GM18505 (cell line): ENCODE results near the gene PSMB9.

Experiments
- ATAC-seq: cut with Tn5 transposase; IDR thresholded peaks from one replicate; pipeline ENCODE4 v1.9.1; 2021; ENCODE audit not compliant: unreplicated experiment
- POLR2A ChIP-seq: IDR thresholded peaks from 4 replicates; pipeline ENCODE4 v1.6.1; 2011; ENCODE audit warnings: borderline replicate concordance; ENCODE audit not compliant: insufficient read depth, insufficient read length; ENCODE audit errors: extremely low read depth

PSMB9 gene

DNA sequence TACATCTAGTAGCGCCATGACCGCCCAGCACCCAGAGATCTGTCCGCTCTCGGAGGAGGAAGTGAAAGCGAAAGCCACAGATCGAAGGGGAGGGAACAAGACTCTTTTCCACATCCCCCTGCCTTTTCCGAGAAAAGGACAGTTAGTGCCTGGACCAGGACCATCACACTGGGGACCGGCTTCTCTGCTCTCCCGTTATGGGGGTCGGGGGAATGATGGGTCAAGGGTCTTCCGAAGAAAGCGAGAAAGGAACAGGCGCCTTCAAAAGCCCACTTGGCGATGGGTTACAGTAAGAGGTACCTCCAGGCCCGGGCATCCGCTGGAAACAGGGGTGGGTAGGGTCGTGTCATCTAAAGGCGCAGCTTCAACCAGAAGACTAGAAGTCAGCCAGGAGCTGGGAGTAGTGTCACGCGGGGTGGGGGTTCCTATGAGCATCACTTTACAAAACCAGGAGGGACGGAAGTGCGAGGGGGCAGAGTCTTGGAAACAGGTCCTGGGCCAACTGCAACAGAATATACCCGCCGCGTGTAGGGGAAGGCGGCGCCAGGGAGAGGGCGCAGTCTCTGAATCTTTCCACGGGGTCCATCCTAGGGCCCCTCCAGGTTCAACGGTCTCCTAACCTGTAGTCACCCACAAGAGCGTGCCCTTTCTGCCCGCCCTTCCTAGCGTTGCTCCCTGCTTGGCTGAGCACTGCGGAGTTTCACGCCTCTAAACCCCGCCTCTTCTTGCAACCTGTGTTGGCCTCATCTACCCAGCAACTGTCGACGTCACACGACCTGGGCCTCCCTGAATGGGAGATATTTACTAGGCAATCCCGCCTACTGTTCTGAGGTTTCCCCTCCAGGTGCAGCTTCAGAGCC is 9.8 kb upstream of the PSMB9 start, which contains the start of gene PSMB8:
Gene PSMB8 (minus strand): TSS at position 69 of the 860 bp plus-strand sequence. CDS start 51 bp downstream, at position 18.
- peak; percentile 96 for TF ChIP-seq POLR2A
- peak; percentile 66 for ATAC-seq

DNA sequence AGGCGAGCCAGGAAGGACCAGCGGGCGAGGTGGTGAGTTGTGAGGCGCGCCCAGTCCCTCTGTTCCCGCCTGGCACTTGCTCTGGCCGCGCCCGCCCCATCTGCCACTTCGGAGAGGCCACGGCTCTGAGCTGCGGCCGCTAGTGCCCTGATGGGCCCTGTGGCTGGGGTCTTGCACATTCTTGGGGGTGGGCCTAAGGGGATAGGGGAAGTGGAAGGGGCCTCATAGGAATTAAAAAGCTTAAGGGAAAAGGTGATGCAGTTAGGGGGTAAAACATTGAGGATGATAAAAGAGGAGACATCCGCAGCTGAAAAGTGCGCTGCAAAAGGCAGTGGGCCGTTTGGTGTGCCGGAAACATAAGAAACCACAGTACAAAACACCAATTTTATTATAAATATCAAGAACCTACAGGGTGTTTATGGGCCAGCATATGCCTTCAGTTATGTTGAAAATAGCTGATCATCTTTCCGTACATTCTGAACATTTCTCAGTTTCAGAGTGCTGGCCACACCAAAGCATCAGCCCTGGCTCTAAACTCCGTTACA is 9.1 kb upstream of the PSMB9 start:
- peak; percentile 84 for TF ChIP-seq POLR2A
- no peak for ATAC-seq

DNA sequence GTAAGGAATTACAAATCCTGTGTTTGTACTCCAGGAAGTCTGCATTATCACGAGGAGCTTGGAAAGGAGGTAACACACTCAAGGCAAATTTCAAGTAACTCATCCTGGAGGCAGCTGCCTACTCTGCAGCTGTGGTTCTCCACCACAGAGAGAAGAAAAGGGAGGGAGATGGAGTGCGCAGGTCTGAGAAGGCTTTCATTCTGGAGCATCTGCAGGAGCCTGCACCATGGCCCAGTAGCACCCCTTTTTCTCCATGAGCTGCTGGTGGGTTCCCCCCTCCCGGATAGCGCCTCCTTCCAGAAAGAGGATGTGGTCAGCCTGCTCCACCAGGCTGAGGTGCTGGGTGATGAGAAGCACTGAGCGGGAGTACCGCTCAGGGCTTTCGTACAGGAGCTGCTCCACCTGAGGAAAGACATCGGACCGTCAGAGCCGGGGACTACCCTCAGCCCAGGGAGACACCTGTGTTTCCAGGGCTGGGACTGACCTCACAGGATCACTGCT is 8.6 kb upstream of the PSMB9 start:
- peak; percentile 76 for TF ChIP-seq POLR2A
- no peak for ATAC-seq

DNA sequence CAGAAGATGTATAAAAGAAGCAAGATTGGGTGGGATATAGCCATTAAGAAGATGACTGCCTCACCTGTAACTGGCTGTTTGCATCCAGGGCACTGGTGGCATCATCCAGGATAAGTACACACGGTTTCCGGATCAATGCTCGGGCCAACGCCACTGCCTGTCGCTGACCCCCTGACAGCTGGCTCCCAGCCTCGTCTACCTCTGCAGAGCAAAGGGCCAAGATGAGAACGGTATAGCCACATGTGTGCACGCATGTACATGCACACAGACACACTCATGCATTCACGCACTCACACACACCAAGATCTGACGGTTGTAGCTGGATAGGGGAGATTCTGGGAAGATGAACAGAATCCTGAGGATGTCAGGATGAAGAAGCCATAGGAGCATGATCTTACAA is 7.0 kb upstream of the PSMB9 start:
- ATAC-seq, result no peak
- no peak for TF ChIP-seq POLR2A

DNA sequence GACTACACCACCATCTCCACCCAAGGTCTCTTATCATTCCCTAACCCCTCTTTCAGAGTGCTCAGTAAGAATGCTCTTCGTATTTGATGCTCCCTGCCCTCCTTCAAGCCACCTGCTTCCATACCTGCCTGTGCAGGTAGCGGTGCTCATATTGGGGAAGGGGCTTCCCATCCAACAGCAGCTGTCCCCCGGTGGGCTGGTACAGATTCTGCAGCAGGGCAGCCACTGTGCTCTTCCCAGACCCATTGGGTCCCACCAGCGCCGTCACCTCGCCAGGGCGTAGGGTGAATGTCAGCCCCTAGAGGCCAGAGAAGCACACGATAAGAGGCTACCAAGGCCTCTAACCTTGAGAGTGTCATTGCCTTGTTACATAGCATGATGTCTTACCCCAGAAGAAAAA is 6.2 kb upstream of the PSMB9 start:
- TF ChIP-seq POLR2A, result peak; percentile 13
- no peak for ATAC-seq

DNA sequence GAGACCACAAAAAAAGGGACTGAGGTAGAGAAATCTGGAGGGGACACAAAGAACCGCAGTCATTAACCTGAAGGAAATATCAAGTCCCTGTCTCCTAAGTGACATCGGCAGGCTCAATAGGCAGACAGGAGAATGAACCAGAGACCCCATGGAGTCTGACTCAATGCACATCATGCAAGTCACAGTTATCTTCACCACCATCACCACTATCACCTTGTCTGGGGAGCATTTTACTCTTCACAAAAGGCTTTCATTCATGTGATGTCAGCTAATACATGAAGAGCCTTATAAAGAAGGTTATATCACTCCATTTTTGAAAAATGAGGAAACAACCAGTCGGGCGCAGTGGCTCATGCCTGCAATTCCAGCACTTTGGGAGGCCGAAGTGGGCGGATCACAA is 4.9 kb upstream of the PSMB9 start:
- no peak for ATAC-seq
- no peak for TF ChIP-seq POLR2A

DNA sequence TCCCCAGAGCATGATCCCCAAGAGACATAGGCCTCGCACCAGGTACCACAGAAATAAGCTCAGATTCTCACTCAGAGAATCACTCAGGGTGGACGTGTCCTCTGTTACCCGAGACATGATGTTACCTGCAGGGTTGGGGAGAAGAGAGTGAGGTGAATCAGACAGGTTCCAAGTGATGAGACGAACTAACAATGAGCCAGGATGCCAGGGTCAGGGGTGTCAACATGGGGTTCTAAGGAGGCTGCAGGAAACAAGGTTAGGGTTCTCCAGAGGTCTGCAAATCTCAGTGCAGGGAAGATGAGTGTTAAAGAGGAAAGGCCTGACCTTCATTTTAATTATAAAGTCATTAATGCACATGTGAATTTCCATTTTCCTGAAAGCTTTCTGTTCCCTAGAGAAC is 3.0 kb upstream of the PSMB9 start:
- no peak for ATAC-seq
- TF ChIP-seq POLR2A, result no peak

DNA sequence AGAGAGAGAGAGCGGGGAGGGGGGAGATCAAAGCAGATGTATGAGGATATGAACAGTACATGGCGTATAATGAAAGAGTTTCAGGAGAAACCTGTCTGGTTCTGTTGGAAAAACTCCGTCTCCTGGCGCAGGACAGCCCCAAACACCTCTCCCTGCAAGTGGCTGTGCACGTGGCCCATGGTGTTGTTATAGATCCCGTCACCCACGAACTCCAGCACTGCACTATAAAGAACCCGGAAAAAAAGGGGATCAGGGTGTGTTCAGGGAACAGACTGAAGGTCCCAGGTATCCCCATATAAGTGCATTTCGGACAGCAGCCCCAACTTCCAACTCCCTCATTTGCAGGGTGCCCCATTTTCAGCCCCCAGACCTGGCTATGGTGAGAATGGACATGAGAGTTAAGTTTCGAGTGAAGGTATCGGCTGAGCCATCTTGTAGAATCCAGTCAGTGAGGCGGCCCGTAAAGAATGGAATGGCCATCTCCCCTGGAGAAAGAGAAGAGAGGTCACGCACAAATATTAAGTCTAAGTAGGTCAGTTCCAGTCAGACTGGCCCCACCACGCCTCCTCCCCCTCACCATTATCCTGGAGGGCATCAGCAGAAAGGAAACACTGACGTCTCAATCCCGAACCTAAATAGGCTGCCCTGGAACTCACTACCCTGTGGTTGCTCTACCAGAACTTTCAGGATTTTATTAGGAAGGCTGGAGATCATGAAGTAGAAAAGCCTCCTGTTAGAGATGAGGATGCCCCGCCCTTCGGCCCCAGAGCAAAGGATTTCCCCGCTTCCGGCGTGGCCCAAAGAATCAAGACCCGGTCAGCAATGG is 1.8 kb upstream of the PSMB9 start:
- peak; percentile 7 for TF ChIP-seq POLR2A
- ATAC-seq, result no peak

DNA sequence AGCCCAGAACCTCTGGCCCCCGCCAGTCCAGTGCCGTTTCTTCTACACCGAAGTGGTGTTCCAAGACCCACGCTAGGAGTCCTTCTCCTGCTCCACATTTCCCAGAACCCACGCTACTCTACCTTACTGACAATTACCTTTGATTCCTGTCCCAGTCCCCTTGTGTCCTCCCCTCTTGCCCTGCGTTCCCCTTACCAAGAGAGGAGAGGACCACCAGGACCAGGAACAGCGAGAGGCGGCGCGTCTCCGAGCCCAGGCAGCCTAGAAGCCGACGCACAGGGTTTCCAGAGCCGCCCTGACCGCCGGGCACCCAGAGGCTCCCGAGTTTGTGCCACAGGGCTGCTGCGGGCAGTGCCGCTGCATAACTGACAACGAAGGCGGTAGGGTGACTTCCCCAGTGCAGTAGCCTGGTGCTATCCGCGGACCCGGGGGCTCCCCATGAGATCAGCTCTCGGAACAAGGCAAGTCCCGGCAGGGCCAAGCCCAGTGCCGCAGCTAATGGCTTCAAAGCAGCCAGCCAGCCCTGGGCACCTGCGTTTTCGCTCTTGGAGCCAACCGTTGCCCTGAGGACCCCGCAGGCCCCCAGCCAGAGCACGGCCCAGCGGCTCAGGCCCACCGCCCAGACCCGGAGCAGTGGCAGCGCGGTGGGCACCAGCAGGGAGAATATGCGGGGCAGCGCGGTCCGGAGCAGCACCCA is 1.0 kb upstream of the PSMB9 start:
- ATAC-seq, result peak; percentile 13
- no peak for TF ChIP-seq POLR2A

DNA sequence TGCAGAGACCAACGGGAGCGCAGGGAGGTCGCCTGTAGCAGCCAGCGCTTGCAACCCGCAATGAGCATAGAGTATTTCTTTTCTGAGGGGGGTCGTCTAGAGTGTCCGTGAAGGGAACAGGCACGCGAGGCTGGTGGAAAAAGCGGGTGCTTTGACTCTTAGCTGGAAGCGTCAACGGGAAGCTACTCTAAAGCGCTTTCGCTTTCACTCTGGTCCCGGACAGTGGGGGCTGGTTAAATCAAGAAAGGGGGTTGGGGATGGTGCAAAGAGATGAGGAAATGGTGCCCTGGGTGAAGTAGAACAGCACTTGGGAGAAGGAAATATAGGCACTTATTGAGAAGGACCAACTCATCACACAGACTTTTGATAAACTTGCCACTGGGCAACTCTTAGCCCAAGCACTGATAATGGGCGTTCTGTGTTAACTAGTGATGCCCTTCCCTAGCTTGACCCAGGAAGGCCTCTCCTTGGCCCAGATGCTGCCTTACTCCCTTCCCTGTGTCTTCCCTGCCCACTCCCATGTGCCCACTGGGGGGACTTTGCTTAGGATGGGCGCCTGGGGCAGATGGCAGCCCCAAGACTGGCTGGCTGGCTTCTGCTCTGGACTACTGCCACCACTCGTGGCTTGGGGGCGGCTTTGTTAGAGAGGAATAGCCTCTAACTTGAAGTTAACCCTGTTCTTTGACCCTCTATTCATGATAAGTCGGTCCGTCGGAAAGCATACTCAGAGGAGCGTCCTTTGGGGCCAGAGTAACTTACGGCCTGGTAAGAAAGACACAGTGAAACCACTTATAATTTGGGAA is 585 bp downstream of the PSMB9 start:
- peak; percentile 2 for ATAC-seq
- no peak for TF ChIP-seq POLR2A

DNA sequence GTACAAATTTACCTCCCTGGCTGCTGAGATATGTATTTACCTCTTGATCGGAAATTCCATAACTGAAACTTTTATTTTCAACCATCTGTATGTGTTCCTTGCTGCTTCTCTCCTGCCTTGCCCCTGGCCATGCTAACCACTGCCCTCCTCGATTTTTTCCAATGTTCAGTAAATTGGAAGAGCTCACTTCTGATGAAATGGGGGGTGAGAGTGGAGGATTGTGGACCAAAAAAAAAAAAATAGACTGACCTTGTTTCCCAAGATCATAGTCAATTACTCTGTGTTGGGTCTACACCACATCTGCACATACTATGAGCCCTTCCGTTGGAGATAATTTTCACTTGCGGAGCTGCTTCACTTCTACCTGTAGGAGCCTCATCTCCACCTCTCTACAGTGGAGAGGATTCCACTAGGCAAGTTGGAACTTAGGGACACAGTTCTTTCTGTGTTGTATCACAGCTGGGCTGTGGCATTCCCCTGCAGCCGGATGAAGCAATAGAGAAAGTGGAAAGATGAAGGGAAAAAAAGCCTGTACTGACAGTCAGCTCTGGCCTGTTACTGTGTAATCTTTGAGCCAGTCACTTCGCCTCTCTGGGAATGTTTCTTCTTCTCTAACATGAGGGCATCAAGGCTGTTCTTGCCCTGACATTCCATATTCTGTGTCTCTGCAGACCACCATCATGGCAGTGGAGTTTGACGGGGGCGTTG is 1.6 kb downstream of the PSMB9 start:
- no peak for TF ChIP-seq POLR2A
- no peak for ATAC-seq
